Endothelial cell of umbilical vein (primary cell): ENCODE measurements around the gene CTSA. TPM values are rescaled to one million over a fixed set of nuclear protein-coding genes. Genes with fewer than 3 reads are reported as not detected.
A peak's percentile ranks its signal among the peaks of the same experiment; 100 is the strongest.

Experiments
- BruUV-seq: library from RNA; stranded (reverse); fragments of 400-500 nt; replicated peaks from 2 replicates; lab custom pipeline; 2021; lab: Mats Ljungman, UMichigan
- CTCF ChIA-PET: fragments of 300-600, 350-600 bp; sonication (Branson Sonifier 250); formaldehyde crosslinking; loops from one replicate; lab custom pipeline; 2021; ENCODE audit warnings: antibody characterized with exemption, inconsistent platforms; lab: Charles Lee
- POLR2A ChIA-PET: fragments of 300-600, 350-600 bp; sonication (Branson Sonifier 250); formaldehyde crosslinking; loops from one replicate; lab custom pipeline; 2021; ENCODE audit warnings: antibody characterized with exemption, inconsistent platforms; lab: Charles Lee
- DNase-seq: peaks from one replicate; pipeline ENCODE4 v3.0.0-alpha.2; 2011; ENCODE audit warnings: low read depth, low spot score
- FAIRE-seq: peaks from 2 replicates; lab custom pipeline; 2011; peaks lifted over from hg19 to GRCh38; lab: Jason Lieb, UNC
- H2AFZ ChIP-seq: 2 replicates; pipeline ENCODE4 v1.6.0; 2012; ENCODE audit warnings: low read depth, low read length, control low read depth, inconsistent platforms
- H3K27ac ChIP-seq: 2 replicates; pipeline ENCODE4 v1.5.1; 2011; ENCODE audit warnings: low read depth, mild to moderate bottlenecking, control low read depth, low read length, moderate library complexity; ENCODE audit not compliant: insufficient read depth
- H3K27me3 ChIP-seq, 2 experiments: 2 replicates each; pipeline versions ENCODE4 v1.6.0 to v1.6.1; 2011; ENCODE audit warnings: low read length in 2 of 2, mixed read lengths in 1 of 2; ENCODE audit not compliant: control insufficient read depth in 2 of 2, insufficient read depth in 2 of 2
- H3K36me3 ChIP-seq, 2 experiments: 2 replicates in 1 of 2; 3 replicates in 1 of 2; pipeline ENCODE4 v1.5.1; 2011; ENCODE audit warnings: low read length in 2 of 2, mild to moderate bottlenecking in 1 of 2, moderate library complexity in 1 of 2; ENCODE audit not compliant: control insufficient read depth in 2 of 2, insufficient read depth in 2 of 2; ENCODE audit errors: extremely low read depth in 1 of 2
- H3K4me1 ChIP-seq: 3 replicates; pipeline ENCODE4 v1.5.1; 2011; ENCODE audit warnings: mild to moderate bottlenecking, low read length; ENCODE audit not compliant: control insufficient read depth, insufficient read depth; ENCODE audit errors: extremely low read depth
- H3K4me2 ChIP-seq: 2 replicates; pipeline ENCODE4 v1.6.1; 2011; ENCODE audit warnings: low read length, control low read depth, mixed read lengths; ENCODE audit not compliant: insufficient read depth
- H3K4me3 ChIP-seq, 3 experiments: fragments of 200-600 bp in 1 of 3; sonication (generic), shearing (Covaris generic) in 1 of 3; replicated peaks in 1 of 3; 2 replicates each; pipeline ENCODE4 v1.5.1; 2011 to 2016; ENCODE audit warnings: control low read depth in 3 of 3, low read length in 3 of 3, mild to moderate bottlenecking in 2 of 3, inconsistent platforms in 1 of 3, low read depth in 1 of 3, moderate library complexity in 1 of 3; ENCODE audit not compliant: insufficient read depth in 1 of 3
- H3K79me2 ChIP-seq: 2 replicates; pipeline ENCODE4 v1.6.0; 2012; ENCODE audit warnings: low read length, inconsistent platforms; ENCODE audit not compliant: control insufficient read depth, insufficient read depth
- H3K9ac ChIP-seq: replicated peaks from 2 replicates; pipeline ENCODE3; 2011; ENCODE audit warnings: low read length, control low read depth; ENCODE audit not compliant: insufficient read depth; ENCODE audit errors: extremely low read depth
- H3K9me1 ChIP-seq: replicated peaks from 3 replicates; pipeline ENCODE4 v1.6.0; 2011; ENCODE audit warnings: mild to moderate bottlenecking, low read length; ENCODE audit not compliant: control insufficient read depth, insufficient read depth; ENCODE audit errors: extremely low read depth
- H3K9me3 ChIP-seq: replicated peaks from 2 replicates; pipeline ENCODE4 v1.5.1; 2012; ENCODE audit warnings: low read length, inconsistent platforms; ENCODE audit not compliant: control insufficient read depth, insufficient read depth
- H4K20me1 ChIP-seq: replicated peaks from 2 replicates; pipeline ENCODE3; 2011; ENCODE audit warnings: mild to moderate bottlenecking, low read length; ENCODE audit not compliant: control insufficient read depth, insufficient read depth; ENCODE audit errors: extremely low read depth
- GATA2 ChIP-seq: IDR thresholded peaks from 2 replicates; pipeline ENCODE4 v1.7.0; 2011; ENCODE audit warnings: low read depth, mild to moderate bottlenecking, moderate library complexity, mixed read lengths, low read length; ENCODE audit not compliant: insufficient read length, insufficient read depth
- MYC ChIP-seq: IDR thresholded peaks from one replicate; pipeline ENCODE4 v1.6.1; 2011; ENCODE audit warnings: mild to moderate bottlenecking, low read depth, low read length
- POLR2A ChIP-seq: IDR thresholded peaks from 2 replicates; pipeline ENCODE4 v1.6.1; 2012; ENCODE audit warnings: low read depth, mild to moderate bottlenecking, control low read depth, low read length
- POLR2AphosphoS5 ChIP-seq: IDR thresholded peaks from 2 replicates; pipeline ENCODE4 v1.6.1; 2012; ENCODE audit warnings: low read depth, mild to moderate bottlenecking, control low read depth, low read length, moderate library complexity; ENCODE audit not compliant: insufficient read depth
- dilution Hi-C: fragments of 300-500 bp; cut with MboI; formaldehyde crosslinking; loops from one replicate; pipeline ENCODE4 v1.15.0; 2019; ENCODE audit warnings: low sequenced_read_pairs; ENCODE audit not compliant: extremely low pct_ligation_motif_present
- intact Hi-C: fragments of 100-400 bp; cut with micrococcal nuclease; formaldehyde crosslinking; loops from one replicate; pipeline ENCODE4 v1.10.0; 2022
- polyA plus RNA-seq, 4 experiments: library from polyadenylated mRNA; depleted of rRNA in 3 of 4; stranded (reverse) in 3 of 4; unstranded in 1 of 4; fragments of >200 nt; gene quantifications; 2 replicates each; pipeline versions ENCODE4 v1.2.1 to v1.2.3, GENCODE V29; 2011 to 2012; ENCODE audit warnings: missing spikeins in 1 of 4
- total RNA-seq: library from RNA; stranded (reverse); gene quantifications from 2 replicates; pipeline ENCODE4 v1.2.3, GENCODE V29; 2021
- TF ChIP-seq, protein P1 (sequence below), 2 donors: IDR thresholded peaks; 1 replicate in 1 of 2; 2 replicates in 1 of 2; pipeline ENCODE4 v1.5.1; 2011; ENCODE audit warnings: low read length in 2 of 2, mild to moderate bottlenecking in 2 of 2, moderate library complexity in 2 of 2, control low read depth in 1 of 2, inconsistent platforms in 1 of 2, low read depth in 1 of 2; ENCODE audit not compliant: insufficient read depth in 1 of 2; ENCODE audit errors: extremely low read depth in 1 of 2
- TF ChIP-seq, protein P2 (sequence below): IDR thresholded peaks from 2 replicates; pipeline ENCODE4 v1.6.1; 2011; ENCODE audit not compliant: insufficient read depth, insufficient read length

CTSA gene
- total and polyA plus RNA-seq, 2 donors (not counting 3 experiments of a cell fraction or from before 2014, with no cell fraction given) = 169 to 409 TPM

DNA sequence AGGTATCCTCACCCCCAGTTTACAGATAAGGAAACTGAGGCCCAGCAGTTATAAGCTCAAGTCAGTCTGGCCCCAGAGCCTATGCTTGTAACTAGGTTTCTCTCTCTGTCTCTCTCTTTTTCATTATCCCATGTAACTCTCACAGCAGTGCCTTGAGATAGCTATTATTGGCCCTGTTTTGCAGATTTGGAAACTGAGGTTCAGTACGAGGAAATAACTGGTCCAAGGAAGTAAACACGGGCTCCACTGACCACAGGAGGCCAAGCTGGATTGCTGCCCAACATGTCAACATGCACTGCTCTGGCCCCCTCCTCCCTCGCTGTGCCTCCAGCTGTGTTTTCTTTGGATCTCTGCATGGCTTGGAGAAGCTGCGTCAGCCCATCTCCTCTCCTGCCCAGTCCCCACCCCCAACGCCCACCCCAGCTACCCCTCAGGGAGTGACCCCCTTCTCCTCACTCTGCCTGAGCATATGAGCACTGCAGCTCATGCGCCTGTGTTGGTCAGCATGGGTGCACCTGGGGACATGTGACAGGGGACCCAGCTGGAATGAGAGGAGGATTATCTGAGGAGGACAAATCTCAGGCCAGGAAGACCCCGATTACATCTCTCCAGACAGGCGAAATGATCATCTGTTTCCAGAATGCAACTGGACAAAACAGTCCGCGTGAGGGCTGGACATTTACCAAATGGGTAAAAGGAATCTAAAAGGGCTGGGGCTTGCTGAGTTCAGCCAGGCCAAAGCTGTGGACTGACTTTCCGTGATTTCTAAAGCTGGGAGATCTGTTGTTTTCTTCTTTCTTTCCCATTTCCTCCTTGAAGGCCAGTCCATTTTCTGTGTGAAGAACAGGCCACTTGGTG, 28.6 kb downstream of the CTSA start:
- TF ChIP-seq, protein P1, sequence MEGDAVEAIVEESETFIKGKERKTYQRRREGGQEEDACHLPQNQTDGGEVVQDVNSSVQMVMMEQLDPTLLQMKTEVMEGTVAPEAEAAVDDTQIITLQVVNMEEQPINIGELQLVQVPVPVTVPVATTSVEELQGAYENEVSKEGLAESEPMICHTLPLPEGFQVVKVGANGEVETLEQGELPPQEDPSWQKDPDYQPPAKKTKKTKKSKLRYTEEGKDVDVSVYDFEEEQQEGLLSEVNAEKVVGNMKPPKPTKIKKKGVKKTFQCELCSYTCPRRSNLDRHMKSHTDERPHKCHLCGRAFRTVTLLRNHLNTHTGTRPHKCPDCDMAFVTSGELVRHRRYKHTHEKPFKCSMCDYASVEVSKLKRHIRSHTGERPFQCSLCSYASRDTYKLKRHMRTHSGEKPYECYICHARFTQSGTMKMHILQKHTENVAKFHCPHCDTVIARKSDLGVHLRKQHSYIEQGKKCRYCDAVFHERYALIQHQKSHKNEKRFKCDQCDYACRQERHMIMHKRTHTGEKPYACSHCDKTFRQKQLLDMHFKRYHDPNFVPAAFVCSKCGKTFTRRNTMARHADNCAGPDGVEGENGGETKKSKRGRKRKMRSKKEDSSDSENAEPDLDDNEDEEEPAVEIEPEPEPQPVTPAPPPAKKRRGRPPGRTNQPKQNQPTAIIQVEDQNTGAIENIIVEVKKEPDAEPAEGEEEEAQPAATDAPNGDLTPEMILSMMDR (IDR thresholded peaks at IDR 0.05; ENCODE audit: extremely low read depth in 1 of 2, insufficient read depth in 1 of 2, low read depth in 1 of 2, low read length in 2 of 2) = no peak
- TF ChIP-seq MYC (no peak), POLR2A (no peak), GATA2 (no peak), POLR2AphosphoS5 (peak; percentile 61)
- TF ChIP-seq, protein P2, sequence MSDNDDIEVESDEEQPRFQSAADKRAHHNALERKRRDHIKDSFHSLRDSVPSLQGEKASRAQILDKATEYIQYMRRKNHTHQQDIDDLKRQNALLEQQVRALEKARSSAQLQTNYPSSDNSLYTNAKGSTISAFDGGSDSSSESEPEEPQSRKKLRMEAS = no peak

More for the DNA sequence above, 28.6 kb downstream of the CTSA start:
- no peaks in the 10 kb centered on the region for H3K79me2 ChIP-seq
- H3K9ac ChIP-seq = no peak overlapping the region
- ChIA-PET POLR2A (interaction anchor here (0.6 to 2.5 kb wide), 3 partner anchors 15 to 1191 kb away, joined by 3 to 20 read pairs (median 8); partner anchors contain the start of gene PCIF1), CTCF (interaction anchor here (0.8 to 2.8 kb wide), 9 partner anchors 8 to 96 kb away, joined by 3 to 19 read pairs (median 4); partner anchors contain the start of genes PCIF1 and ZSWIM1)
- H3K4me3 ChIP-seq = no peak overlapping the region
- H3K4me2 ChIP-seq = no peak overlapping the region
- DNase-seq (peak; percentile 94), FAIRE-seq (peak; percentile 84)
- no TSS peak for BruUV-seq
- dilution Hi-C loops = no loop called here
- no peaks in the 10 kb centered on the region for H3K36me3 ChIP-seq
- no peaks in the 10 kb centered on the region for H3K9me1 ChIP-seq
- H3K9me3 ChIP-seq = no peaks in the 10 kb centered on the region
- peak overlapping the region; percentile 16 for H3K27ac ChIP-seq
- no peaks in the 10 kb centered on the region for H4K20me1 ChIP-seq
- intact Hi-C loops = loop anchor here (1.0 to 10.0 kb wide), 2 partner anchors 8 to 575 kb away; partner anchors contain the start of gene SDC4
- H3K4me1 ChIP-seq = peaks cover 25% of the 10 kb centered on the region
- H2AFZ ChIP-seq = peak overlapping the region; percentile 28
- H3K27me3 ChIP-seq = no peaks in the 10 kb centered on the region
